ENCODE data around the gene TMEM132C. TPM values are rescaled to one million over a fixed set of nuclear protein-coding genes. Genes with fewer than 3 reads are reported as not detected.

The TMEM132C gene
- total RNA-seq, 6 experiments from 2014 or later, result not detected

GRCh38 chr12:128388461-128389000 is 121.6 kb downstream of the TMEM132C start:
- H3K27me3 Mint-ChIP-seq (ENCODE audit: insufficient read depth), result no peaks in the 10 kb centered on the region; the same call in none of the 2 replicates
- H3K27ac Mint-ChIP-seq, result no peak overlapping the region
- no peak for DNase-seq
- H3K9me3 Mint-ChIP-seq, result peaks cover 63% of the 10 kb centered on the region
- peaks cover 10% of the 10 kb centered on the region; the same call in 1 of the 2 replicates for H3K36me3 Mint-ChIP-seq (ENCODE audit: low read depth)
- no peak for TF ChIP-seq CTCF (IDR thresholded peaks at IDR 0.05)
- H3K4me1 Mint-ChIP-seq (ENCODE audit: low read depth), result no peaks in the 10 kb centered on the region
- H3K4me3 Mint-ChIP-seq, result no peak overlapping the region

GRCh38 chr12:128393346-128393745 is 126.4 kb downstream of the TMEM132C start:
- DNase-seq, result no peak
- H3K36me3 Mint-ChIP-seq (ENCODE audit: low read depth), result peaks cover 5% of the 10 kb centered on the region; the same call in 1 of the 2 replicates
- H3K27ac Mint-ChIP-seq, result no peak overlapping the region
- peaks cover 45% of the 10 kb centered on the region for H3K9me3 Mint-ChIP-seq
- H3K4me1 Mint-ChIP-seq (ENCODE audit: low read depth), result no peaks in the 10 kb centered on the region
- H3K4me3 Mint-ChIP-seq, result no peak overlapping the region
- no peak for TF ChIP-seq CTCF (IDR thresholded peaks at IDR 0.05)
- H3K27me3 Mint-ChIP-seq (ENCODE audit: insufficient read depth), result no peaks in the 10 kb centered on the region; the same call in 1 of the 2 replicates

- no peak for DNase-seq
- TF ChIP-seq CTCF (IDR thresholded peaks at IDR 0.05), result no peak
- peaks cover 5% of the 10 kb centered on the region; the same call in 1 of the 2 replicates for H3K36me3 Mint-ChIP-seq (ENCODE audit: low read depth)
- no peak overlapping the region for H3K27ac Mint-ChIP-seq
- peaks cover 41% of the 10 kb centered on the region for H3K9me3 Mint-ChIP-seq
- no peak overlapping the region for H3K4me3 Mint-ChIP-seq
- H3K27me3 Mint-ChIP-seq (ENCODE audit: insufficient read depth), result no peaks in the 10 kb centered on the region; the same call in 1 of the 2 replicates
- H3K4me1 Mint-ChIP-seq (ENCODE audit: low read depth), result no peaks in the 10 kb centered on the region
These were observed 127.2 kb downstream of the TMEM132C start for GRCh38 chr12:128394137-128394536.

- H3K4me1 Mint-ChIP-seq (ENCODE audit: low read depth), result no peaks in the 10 kb centered on the region
- no peak for TF ChIP-seq CTCF (IDR thresholded peaks at IDR 0.05)
- H3K9me3 Mint-ChIP-seq, result peaks cover 50% of the 10 kb centered on the region
These were observed 132.3 kb downstream of the TMEM132C start for GRCh38 chr12:128399253-128399652.

GRCh38 chr12:128402486-128403243 is 135.7 kb downstream of the TMEM132C start:
- Mint-ChIP-seq H3K4me1 (ENCODE audit: low read depth) (no peaks in the 10 kb centered on the region), H3K4me3 (no peak overlapping the region)

More at GRCh38 chr12:128399253-128399652, 132.3 kb downstream of the TMEM132C start:
- Mint-ChIP-seq H3K36me3 (ENCODE audit: low read depth) (peaks cover under 1% of the 10 kb centered on the region; the same call in 1 of the 2 replicates), H3K4me3 (no peak overlapping the region), H3K27me3 (ENCODE audit: insufficient read depth) (no peaks in the 10 kb centered on the region; the same call in 1 of the 2 replicates), H3K27ac (no peak overlapping the region)
- no peak for DNase-seq

More at GRCh38 chr12:128402486-128403243, 135.7 kb downstream of the TMEM132C start:
- Mint-ChIP-seq H3K9me3 (peaks cover 60% of the 10 kb centered on the region), H3K27me3 (ENCODE audit: insufficient read depth) (no peaks in the 10 kb centered on the region; the same call in 1 of the 2 replicates), H3K36me3 (ENCODE audit: low read depth) (peaks cover 7% of the 10 kb centered on the region; the same call in 1 of the 2 replicates), H3K27ac (no peak overlapping the region)
- no peak for TF ChIP-seq CTCF (IDR thresholded peaks at IDR 0.05)
- no peak for DNase-seq

Data from HFFc6 (cell line).